GM18519 (cell line): Measurements from ENCODE around the gene COPS4.
"Not testable (repeated sequence)": the region's sequence is repeated elsewhere in the genome, so short reads cannot be mapped to it uniquely, and the experiment has no call there.

Experiments used
- ATAC-seq: cut with Tn5 transposase; IDR thresholded peaks from one replicate; pipeline ENCODE4 v1.9.1; 2021; ENCODE audit warnings: mild to moderate bottlenecking, moderate library complexity; ENCODE audit not compliant: unreplicated experiment, low FRiP score

Gene COPS4

GRCh38 chr4:83034630-83035494 is at the start of gene COPS4:
Gene COPS4 (plus strand): TSS chr4:83035183. CDS start chr4:83035225, 42 bp downstream.
- ATAC-seq, result peak; percentile 97

- not testable (repeated sequence) for ATAC-seq
Observed at GRCh38 chr4:82987519-82987918, 47.5 kb upstream of the COPS4 start.

- ATAC-seq, result no peak
Observed at GRCh38 chr4:82988323-82988832, 46.6 kb upstream of the COPS4 start.

- ATAC-seq, result peak; percentile 92
Observed at GRCh38 chr4:82989575-82990429, 45.2 kb upstream of the COPS4 start.

GRCh38 chr4:82994834-82995233 is 40.1 kb upstream of the COPS4 start:
- ATAC-seq, result no peak

GRCh38 chr4:82998898-82999297 is 36.1 kb upstream of the COPS4 start:
- ATAC-seq, result no peak

- ATAC-seq, result no peak
Observed at GRCh38 chr4:83002329-83002728, 32.7 kb upstream of the COPS4 start.

- ATAC-seq, result not testable (repeated sequence)
Observed at GRCh38 chr4:83003044-83003791, 31.8 kb upstream of the COPS4 start.

GRCh38 chr4:83009529-83009928 is 25.5 kb upstream of the COPS4 start:
- ATAC-seq, result no peak

- ATAC-seq, result no peak
Observed at GRCh38 chr4:83010111-83010521, 24.9 kb upstream of the COPS4 start.

- peak; percentile 24 for ATAC-seq
Observed at GRCh38 chr4:83010522-83011318, 24.3 kb upstream of the COPS4 start, which contains the start of gene LIN54. Gene LIN54 (minus strand): TSS chr4:83010823. CDS start chr4:82984844, 25,979 bp downstream.

GRCh38 chr4:83011689-83012199 is 23.2 kb upstream of the COPS4 start:
- ATAC-seq, result no peak

- ATAC-seq, result no peak
Observed at GRCh38 chr4:83012200-83012686, 22.7 kb upstream of the COPS4 start.

- ATAC-seq, result peak; percentile 79
Observed at GRCh38 chr4:83012687-83013419, 22.1 kb upstream of the COPS4 start.

- no peak for ATAC-seq
Observed at GRCh38 chr4:83013420-83013867, 21.5 kb upstream of the COPS4 start.

GRCh38 chr4:83013902-83014301 is 21.1 kb upstream of the COPS4 start:
- ATAC-seq, result no peak

GRCh38 chr4:83019794-83020494 is 15.0 kb upstream of the COPS4 start:
- peak; percentile 77 for ATAC-seq
